NOMO-1 (cell line): ENCODE data around the gene CGREF1.

Source experiments
- DNase-seq, 2 experiments: peaks; one replicate each; lab custom pipeline; 2025; ENCODE audit not compliant: unreplicated experiment in 2 of 2; lab: John Stamatoyannopoulos, UW

Gene CGREF1

GRCh38 chr2:27088634-27089033, 30.3 kb downstream of the CGREF1 start:
- no peak for DNase-seq

- no peak for DNase-seq
These were observed 31.0 kb downstream of the CGREF1 start for GRCh38 chr2:27087823-27088410.

- no peak for DNase-seq
These were observed 32.0 kb downstream of the CGREF1 start, which contains the start of gene KHK for GRCh38 chr2:27086724-27087593. TSS of gene KHK (plus strand) at chr2:27086772. CDS start at chr2:27087260, 488 bp downstream.

GRCh38 chr2:27086090-27086723, 32.7 kb downstream of the CGREF1 start:
- DNase-seq: peak; percentile 88 to 93

GRCh38 chr2:27085673-27086089, 33.2 kb downstream of the CGREF1 start:
- peak in 1 of 2 experiments; percentile 29 for DNase-seq

- DNase-seq: no peak
These were observed 33.8 kb downstream of the CGREF1 start for GRCh38 chr2:27085062-27085672.

- no peak for DNase-seq
These were observed 34.4 kb downstream of the CGREF1 start for GRCh38 chr2:27084297-27085061.

- no peak for DNase-seq
These were observed 35.3 kb downstream of the CGREF1 start for GRCh38 chr2:27083410-27084296.

GRCh38 chr2:27082773-27083409, 36.0 kb downstream of the CGREF1 start:
- no peak for DNase-seq

GRCh38 chr2:27081984-27082772, 36.8 kb downstream of the CGREF1 start:
- peak; percentile 31 to 32 for DNase-seq

- no peak for DNase-seq
These were observed 38.4 kb downstream of the CGREF1 start for GRCh38 chr2:27080603-27080936.

- DNase-seq: no peak
These were observed 38.8 kb downstream of the CGREF1 start for GRCh38 chr2:27080140-27080469.

- DNase-seq: no peak
These were observed 39.4 kb downstream of the CGREF1 start for GRCh38 chr2:27079233-27080139.

GRCh38 chr2:27078267-27079194, 40.4 kb downstream of the CGREF1 start, which contains the start of gene EMILIN1:
TSS of gene EMILIN1 (plus strand) at chr2:27078615. CDS start at chr2:27079066, 451 bp downstream.
- no peak for DNase-seq

GRCh38 chr2:27077231-27077630, 41.7 kb downstream of the CGREF1 start:
- DNase-seq: no peak

GRCh38 chr2:27076323-27076722, 42.6 kb downstream of the CGREF1 start:
- DNase-seq: no peak
